ENCODE measurements around the gene ALG2.

GRCh38 chr9:99185934-99186333, 35.8 kb downstream of the ALG2 start:
- TF ChIP-seq, protein P1, sequence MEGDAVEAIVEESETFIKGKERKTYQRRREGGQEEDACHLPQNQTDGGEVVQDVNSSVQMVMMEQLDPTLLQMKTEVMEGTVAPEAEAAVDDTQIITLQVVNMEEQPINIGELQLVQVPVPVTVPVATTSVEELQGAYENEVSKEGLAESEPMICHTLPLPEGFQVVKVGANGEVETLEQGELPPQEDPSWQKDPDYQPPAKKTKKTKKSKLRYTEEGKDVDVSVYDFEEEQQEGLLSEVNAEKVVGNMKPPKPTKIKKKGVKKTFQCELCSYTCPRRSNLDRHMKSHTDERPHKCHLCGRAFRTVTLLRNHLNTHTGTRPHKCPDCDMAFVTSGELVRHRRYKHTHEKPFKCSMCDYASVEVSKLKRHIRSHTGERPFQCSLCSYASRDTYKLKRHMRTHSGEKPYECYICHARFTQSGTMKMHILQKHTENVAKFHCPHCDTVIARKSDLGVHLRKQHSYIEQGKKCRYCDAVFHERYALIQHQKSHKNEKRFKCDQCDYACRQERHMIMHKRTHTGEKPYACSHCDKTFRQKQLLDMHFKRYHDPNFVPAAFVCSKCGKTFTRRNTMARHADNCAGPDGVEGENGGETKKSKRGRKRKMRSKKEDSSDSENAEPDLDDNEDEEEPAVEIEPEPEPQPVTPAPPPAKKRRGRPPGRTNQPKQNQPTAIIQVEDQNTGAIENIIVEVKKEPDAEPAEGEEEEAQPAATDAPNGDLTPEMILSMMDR (IDR thresholded peaks at IDR 0.05), result no peak
- TF ChIP-seq POLR2A (IDR thresholded peaks at IDR 0.05), result no peak
